Measurements from ENCODE around the gene SH3GL2.

The SH3GL2 gene

DNA sequence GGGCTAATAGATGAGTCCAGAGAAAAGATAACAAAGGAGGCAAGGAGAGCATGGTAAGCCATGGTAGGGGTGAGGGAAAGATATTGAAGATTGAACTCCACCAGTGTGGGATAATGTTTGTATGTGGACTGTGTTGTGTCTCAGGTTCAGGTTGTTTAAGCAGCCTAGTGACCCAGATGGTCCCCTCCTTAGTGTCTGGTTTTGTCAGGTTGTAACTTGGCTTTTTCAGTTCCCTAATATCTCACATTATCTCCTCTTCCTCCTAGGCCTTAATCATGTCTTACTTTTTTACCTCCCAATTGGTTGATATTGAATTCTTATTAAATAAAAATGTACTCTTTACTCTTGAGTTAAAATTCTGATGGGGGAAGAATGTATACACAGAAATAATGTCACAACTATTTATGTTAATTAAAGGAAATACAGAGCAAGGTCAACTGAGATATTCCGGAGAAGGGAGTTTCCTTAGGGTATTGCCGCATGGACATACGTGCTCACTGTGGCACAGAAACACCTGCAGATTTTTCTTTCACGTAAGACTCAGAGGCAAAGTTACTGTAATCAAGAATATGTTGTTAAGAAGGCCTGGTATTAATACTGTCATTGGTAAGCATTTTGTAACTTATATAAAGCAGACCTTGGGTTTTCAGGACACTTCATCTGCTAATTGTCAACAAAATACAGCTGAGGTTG lies 23.4 kb upstream of the SH3GL2 start:
- no peak overlapping the region for H3K4me3 ChIP-seq (ENCODE audit: low read depth, low read length)
- no peak for DNase-seq (ENCODE audit: low read depth)
- TF ChIP-seq, protein P1, sequence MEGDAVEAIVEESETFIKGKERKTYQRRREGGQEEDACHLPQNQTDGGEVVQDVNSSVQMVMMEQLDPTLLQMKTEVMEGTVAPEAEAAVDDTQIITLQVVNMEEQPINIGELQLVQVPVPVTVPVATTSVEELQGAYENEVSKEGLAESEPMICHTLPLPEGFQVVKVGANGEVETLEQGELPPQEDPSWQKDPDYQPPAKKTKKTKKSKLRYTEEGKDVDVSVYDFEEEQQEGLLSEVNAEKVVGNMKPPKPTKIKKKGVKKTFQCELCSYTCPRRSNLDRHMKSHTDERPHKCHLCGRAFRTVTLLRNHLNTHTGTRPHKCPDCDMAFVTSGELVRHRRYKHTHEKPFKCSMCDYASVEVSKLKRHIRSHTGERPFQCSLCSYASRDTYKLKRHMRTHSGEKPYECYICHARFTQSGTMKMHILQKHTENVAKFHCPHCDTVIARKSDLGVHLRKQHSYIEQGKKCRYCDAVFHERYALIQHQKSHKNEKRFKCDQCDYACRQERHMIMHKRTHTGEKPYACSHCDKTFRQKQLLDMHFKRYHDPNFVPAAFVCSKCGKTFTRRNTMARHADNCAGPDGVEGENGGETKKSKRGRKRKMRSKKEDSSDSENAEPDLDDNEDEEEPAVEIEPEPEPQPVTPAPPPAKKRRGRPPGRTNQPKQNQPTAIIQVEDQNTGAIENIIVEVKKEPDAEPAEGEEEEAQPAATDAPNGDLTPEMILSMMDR (IDR thresholded peaks at IDR 0.05; ENCODE audit: insufficient read depth, low read depth, low read length, missing control alignments), result no peak

GRCh38 chr9:17556255-17556654 lies 22.6 kb upstream of the SH3GL2 start:
- TF ChIP-seq, protein P1 (IDR thresholded peaks at IDR 0.05; ENCODE audit: insufficient read depth, low read depth, low read length, missing control alignments), result no peak
- DNase-seq (ENCODE audit: low read depth), result no peak
- no peak overlapping the region for H3K4me3 ChIP-seq (ENCODE audit: low read depth, low read length)

- TF ChIP-seq, protein P1 (IDR thresholded peaks at IDR 0.05; ENCODE audit: insufficient read depth, low read depth, low read length, missing control alignments), result no peak
- H3K4me3 ChIP-seq (ENCODE audit: low read depth, low read length), result no peak overlapping the region
- DNase-seq (ENCODE audit: low read depth), result no peak
These were observed 21.9 kb upstream of the SH3GL2 start for GRCh38 chr9:17556935-17557334.

DNA sequence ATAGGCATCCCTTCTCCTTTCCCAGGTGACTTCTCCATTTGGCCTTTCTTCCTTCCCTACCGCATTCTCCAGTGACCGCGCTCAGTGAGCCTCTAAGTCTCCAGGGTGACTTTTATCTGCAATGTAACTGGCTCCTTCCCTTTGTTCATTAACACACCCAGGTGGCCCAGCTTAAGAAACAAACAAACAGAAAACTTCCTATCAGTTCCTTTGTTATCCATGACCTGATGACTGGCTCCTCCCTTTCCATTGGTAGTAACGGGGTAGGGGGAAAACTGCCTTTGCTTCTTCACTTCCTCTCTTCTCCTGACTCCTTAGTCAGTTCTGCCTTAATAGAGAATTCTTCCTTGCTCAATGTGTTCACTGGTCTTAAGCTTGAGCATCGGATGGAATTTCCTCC lies 7.0 kb upstream of the SH3GL2 start:
- DNase-seq (ENCODE audit: low read depth), result no peak
- H3K4me3 ChIP-seq (ENCODE audit: low read depth, low read length), result no peak overlapping the region
- TF ChIP-seq, protein P1 (IDR thresholded peaks at IDR 0.05; ENCODE audit: insufficient read depth, low read depth, low read length, missing control alignments), result no peak

DNA sequence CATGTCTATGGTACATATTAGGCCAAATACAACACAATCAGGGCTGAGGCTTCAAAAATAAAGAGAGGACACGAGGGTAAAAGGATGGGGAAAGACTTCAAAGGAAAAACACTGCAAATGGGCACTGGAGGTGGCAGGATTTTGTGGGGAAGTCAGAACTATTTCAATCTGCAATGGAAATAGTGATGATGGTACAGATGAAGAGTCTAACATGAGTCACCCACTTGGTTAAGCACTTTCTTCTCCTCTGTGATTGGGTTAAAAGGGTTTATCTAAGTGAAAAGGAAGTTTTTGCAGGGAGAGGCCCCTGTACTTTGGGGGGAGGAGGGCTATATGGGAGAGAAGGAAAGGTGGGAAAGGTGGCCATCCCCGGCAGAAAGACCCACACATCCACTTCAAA lies 4.5 kb upstream of the SH3GL2 start:
- TF ChIP-seq, protein P1 (IDR thresholded peaks at IDR 0.05; ENCODE audit: insufficient read depth, low read depth, low read length, missing control alignments), result no peak
- DNase-seq (ENCODE audit: low read depth), result no peak
- no peak overlapping the region for H3K4me3 ChIP-seq (ENCODE audit: low read depth, low read length)

GRCh38 chr9:17578577-17578910 lies 322 bp upstream of the SH3GL2 start:
- TF ChIP-seq, protein P1 (IDR thresholded peaks at IDR 0.05; ENCODE audit: insufficient read depth, low read depth, low read length, missing control alignments), result no peak
- no peak for DNase-seq (ENCODE audit: low read depth)
- H3K4me3 ChIP-seq (ENCODE audit: low read depth, low read length), result no peak overlapping the region

DNA sequence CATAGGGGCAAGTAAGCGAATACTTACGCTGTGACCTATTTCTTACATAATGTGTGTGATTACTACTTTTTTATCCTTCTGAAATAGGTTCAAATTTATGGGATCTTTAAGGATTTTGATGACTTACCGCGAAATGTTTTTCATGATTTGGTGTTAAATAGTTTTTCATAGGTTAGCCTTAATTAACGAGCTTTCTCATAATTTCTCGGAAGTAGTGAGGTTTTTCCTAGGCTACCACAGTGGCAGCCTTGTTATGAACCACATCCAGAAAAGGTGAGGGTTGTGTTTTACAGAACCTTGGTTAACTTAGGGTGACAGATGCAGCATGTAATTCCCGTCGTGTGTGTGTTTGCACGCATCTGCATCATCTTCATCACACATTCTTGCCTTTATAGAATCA lies 1.3 kb downstream of the SH3GL2 start:
- H3K4me3 ChIP-seq (ENCODE audit: low read depth, low read length), result no peak overlapping the region
- DNase-seq (ENCODE audit: low read depth), result no peak
- TF ChIP-seq, protein P1 (IDR thresholded peaks at IDR 0.05; ENCODE audit: insufficient read depth, low read depth, low read length, missing control alignments), result no peak

All from GM12865 (cell line).